HCT116 (cell line): ENCODE data around the gene PRRT1B.

Source experiments
- CEBPB ChIP-seq: IDR thresholded peaks from 2 replicates; pipeline ENCODE4 v1.6.1; 2012; ENCODE audit warnings: low read depth
- CTCF ChIP-seq, 3 experiments: fragments of 200-600 bp in 1 of 3; sonication (generic) in 1 of 3; IDR thresholded peaks in 2 of 3; conservative IDR thresholded peaks in 1 of 3; 2 replicates each; pipeline ENCODE4 v1.5.1; 2012 to 2017; ENCODE audit warnings: low read depth in 2 of 3, low read length in 2 of 3, antibody characterized with exemption in 1 of 3, borderline replicate concordance in 1 of 3, control low read depth in 1 of 3, mild to moderate bottlenecking in 1 of 3, mixed read lengths in 1 of 3, mixed run types in 1 of 3, moderate library complexity in 1 of 3; ENCODE audit not compliant: insufficient read depth in 1 of 3
- EZH2 ChIP-seq: fragments of 200-600 bp; sonication (generic); IDR thresholded peaks from 2 replicates; pipeline ENCODE4 v1.6.1; 2017; ENCODE audit warnings: antibody characterized with exemption, mixed run types
- EZH2phosphoT487 ChIP-seq: fragments of 200-600 bp; IDR thresholded peaks from 2 replicates; pipeline ENCODE4 v1.6.1; 2018; ENCODE audit warnings: antibody characterized with exemption, borderline replicate concordance
- POLR2A ChIP-seq: IDR thresholded peaks from 2 replicates; pipeline ENCODE4 v1.7.0; 2011; ENCODE audit warnings: borderline replicate concordance; ENCODE audit not compliant: insufficient read depth, insufficient read length; ENCODE audit errors: extremely low read depth
- RAD21 ChIP-seq: IDR thresholded peaks from 2 replicates; pipeline ENCODE4 v1.6.1; 2012; ENCODE audit warnings: low read depth, mild to moderate bottlenecking
- SRF ChIP-seq: IDR thresholded peaks from 2 replicates; pipeline ENCODE4 v1.6.1; 2012; ENCODE audit warnings: low read depth
- ZFX ChIP-seq: fragments of 450-650 bp; IDR thresholded peaks from 2 replicates; pipeline ENCODE4 v1.6.1; 2017
- ZNF274 ChIP-seq: fragments of 200-500 bp; sonication (Bioruptor generic); IDR thresholded peaks from 2 replicates; pipeline ENCODE4 v1.6.1; 2014; ENCODE audit warnings: mild to moderate bottlenecking, low read depth, low read length, inconsistent platforms
- TF ChIP-seq, protein P1 (sequence below): IDR thresholded peaks from 2 replicates; pipeline ENCODE4 v1.6.1; 2012
- TF ChIP-seq, protein P2 (sequence below): IDR thresholded peaks from 2 replicates; pipeline ENCODE4 v1.6.1; 2012; ENCODE audit warnings: low read depth

GRCh38 chr9:131521203-131521602 is 24.1 kb upstream of the PRRT1B start:
- TF ChIP-seq CTCF (IDR thresholded peaks at IDR 0.05 in 2 of 3, conservative IDR thresholded peaks at IDR 0.05 in 1 of 3; ENCODE audit: borderline replicate concordance in 1 of 3, insufficient read depth in 1 of 3, low read depth in 2 of 3, low read length in 2 of 3): no peak
- TF ChIP-seq POLR2A: no peak
- no peak for TF ChIP-seq SRF
- TF ChIP-seq RAD21: no peak
- no peak for TF ChIP-seq EZH2phosphoT487
- no peak for TF ChIP-seq CEBPB
- TF ChIP-seq ZNF274: no peak
- TF ChIP-seq, protein P1, sequence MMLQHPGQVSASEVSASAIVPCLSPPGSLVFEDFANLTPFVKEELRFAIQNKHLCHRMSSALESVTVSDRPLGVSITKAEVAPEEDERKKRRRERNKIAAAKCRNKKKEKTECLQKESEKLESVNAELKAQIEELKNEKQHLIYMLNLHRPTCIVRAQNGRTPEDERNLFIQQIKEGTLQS: no peak
- TF ChIP-seq, protein P2, sequence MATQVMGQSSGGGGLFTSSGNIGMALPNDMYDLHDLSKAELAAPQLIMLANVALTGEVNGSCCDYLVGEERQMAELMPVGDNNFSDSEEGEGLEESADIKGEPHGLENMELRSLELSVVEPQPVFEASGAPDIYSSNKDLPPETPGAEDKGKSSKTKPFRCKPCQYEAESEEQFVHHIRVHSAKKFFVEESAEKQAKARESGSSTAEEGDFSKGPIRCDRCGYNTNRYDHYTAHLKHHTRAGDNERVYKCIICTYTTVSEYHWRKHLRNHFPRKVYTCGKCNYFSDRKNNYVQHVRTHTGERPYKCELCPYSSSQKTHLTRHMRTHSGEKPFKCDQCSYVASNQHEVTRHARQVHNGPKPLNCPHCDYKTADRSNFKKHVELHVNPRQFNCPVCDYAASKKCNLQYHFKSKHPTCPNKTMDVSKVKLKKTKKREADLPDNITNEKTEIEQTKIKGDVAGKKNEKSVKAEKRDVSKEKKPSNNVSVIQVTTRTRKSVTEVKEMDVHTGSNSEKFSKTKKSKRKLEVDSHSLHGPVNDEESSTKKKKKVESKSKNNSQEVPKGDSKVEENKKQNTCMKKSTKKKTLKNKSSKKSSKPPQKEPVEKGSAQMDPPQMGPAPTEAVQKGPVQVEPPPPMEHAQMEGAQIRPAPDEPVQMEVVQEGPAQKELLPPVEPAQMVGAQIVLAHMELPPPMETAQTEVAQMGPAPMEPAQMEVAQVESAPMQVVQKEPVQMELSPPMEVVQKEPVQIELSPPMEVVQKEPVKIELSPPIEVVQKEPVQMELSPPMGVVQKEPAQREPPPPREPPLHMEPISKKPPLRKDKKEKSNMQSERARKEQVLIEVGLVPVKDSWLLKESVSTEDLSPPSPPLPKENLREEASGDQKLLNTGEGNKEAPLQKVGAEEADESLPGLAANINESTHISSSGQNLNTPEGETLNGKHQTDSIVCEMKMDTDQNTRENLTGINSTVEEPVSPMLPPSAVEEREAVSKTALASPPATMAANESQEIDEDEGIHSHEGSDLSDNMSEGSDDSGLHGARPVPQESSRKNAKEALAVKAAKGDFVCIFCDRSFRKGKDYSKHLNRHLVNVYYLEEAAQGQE: no peak
- no peak for TF ChIP-seq EZH2
- TF ChIP-seq ZFX: no peak
